ENCODE measurements around the gene PHLDB1. TPM values are rescaled to one million over a fixed set of nuclear protein-coding genes. Genes with fewer than 3 reads are reported as not detected.

The PHLDB1 gene
- total and polyA plus RNA-seq, 4 donors: 27.3 to 90.5 (median 76.1) TPM

- no peak for ATAC-seq (ENCODE audit: insufficient read depth, low FRiP score)
- Histone ChIP-seq H3K27me3 (ENCODE audit: control insufficient read depth in 3 of 3, insufficient read depth in 3 of 3, low read length in 2 of 3) (no peaks in the 10 kb centered on the region), H3K4me3 (no peak overlapping the region), H3K27ac (ENCODE audit: low read depth in 1 of 2, low read length in 1 of 2) (no peak overlapping the region), H3K4me1 (ENCODE audit: control insufficient read depth in 5 of 5, insufficient read depth in 5 of 5, low read length in 5 of 5) (peaks cover 7 to 33% (median 17%) of the 10 kb centered on the region in 5 donors), H3K36me3 (ENCODE audit: control insufficient read depth in 4 of 4, insufficient read depth in 4 of 4, low read length in 4 of 4) (peaks cover 2 to 41% (median 37%) of the 10 kb centered on the region in 4 donors), H3K9ac (ENCODE audit: insufficient read depth in 1 of 2, low read length in 2 of 2) (no peak overlapping the region), H3K9me3 (ENCODE audit: control insufficient read depth in 4 of 4, insufficient read depth in 3 of 4, low read length in 3 of 4) (no peaks in the 10 kb centered on the region)
- no peak for TF ChIP-seq CTCF (IDR thresholded peaks at IDR 0.05; ENCODE audit: control extremely low read depth, extremely low read depth)
- DNase-seq: no peak
- 64 to 76% methylated on average over 8 of the region's 8 CpGs for WGBS, 2 donors
Observed at GRCh38 chr11:118636569-118637290, 29.3 kb downstream of the PHLDB1 start.

GRCh38 chr11:118638726-118639125 is 31.3 kb downstream of the PHLDB1 start:
- no peak for TF ChIP-seq CTCF (IDR thresholded peaks at IDR 0.05; ENCODE audit: control extremely low read depth, extremely low read depth)
- H3K36me3 ChIP-seq (ENCODE audit: control insufficient read depth in 4 of 4, insufficient read depth in 4 of 4, low read length in 4 of 4): peaks cover 0 to 55% (median 39%) of the 10 kb centered on the region in 4 donors
- H3K27me3 ChIP-seq (ENCODE audit: control insufficient read depth in 3 of 3, insufficient read depth in 3 of 3, low read length in 2 of 3): no peaks in the 10 kb centered on the region
- no peaks in the 10 kb centered on the region for H3K9me3 ChIP-seq (ENCODE audit: control insufficient read depth in 4 of 4, insufficient read depth in 3 of 4, low read length in 3 of 4)
- ATAC-seq (ENCODE audit: insufficient read depth, low FRiP score): no peak
- 95 to 97% methylated on average over 6 of the region's 6 CpGs for WGBS, 2 donors
- DNase-seq: no peak
- H3K27ac ChIP-seq (ENCODE audit: low read depth in 1 of 2, low read length in 1 of 2): no peak overlapping the region
- H3K4me3 ChIP-seq: no peak overlapping the region
- H3K9ac ChIP-seq (ENCODE audit: insufficient read depth in 1 of 2, low read length in 2 of 2): no peak overlapping the region
- H3K4me1 ChIP-seq (ENCODE audit: control insufficient read depth in 5 of 5, insufficient read depth in 5 of 5, low read length in 5 of 5): peaks cover 7 to 33% (median 12%) of the 10 kb centered on the region in 5 donors

GRCh38 chr11:118639899-118640298 is 32.5 kb downstream of the PHLDB1 start:
- TF ChIP-seq CTCF (IDR thresholded peaks at IDR 0.05; ENCODE audit: control extremely low read depth, extremely low read depth): no peak
- WGBS, 2 donors: 93 to 97% methylated on average over 4 of the region's 4 CpGs
- no peaks in the 10 kb centered on the region for H3K27me3 ChIP-seq (ENCODE audit: control insufficient read depth in 3 of 3, insufficient read depth in 3 of 3, low read length in 2 of 3)

More at GRCh38 chr11:118639899-118640298, 32.5 kb downstream of the PHLDB1 start:
- no peak for DNase-seq
- H3K4me1 ChIP-seq (ENCODE audit: control insufficient read depth in 5 of 5, insufficient read depth in 5 of 5, low read length in 5 of 5): peaks cover 0 to 22% (median 4%) of the 10 kb centered on the region in 5 donors
- H3K27ac ChIP-seq (ENCODE audit: low read depth in 1 of 2, low read length in 1 of 2): no peak overlapping the region
- no peak for ATAC-seq (ENCODE audit: insufficient read depth, low FRiP score)
- H3K9ac ChIP-seq (ENCODE audit: insufficient read depth in 1 of 2, low read length in 2 of 2): no peak overlapping the region
- peaks cover 8 to 64% (median 45%) of the 10 kb centered on the region in 4 donors for H3K36me3 ChIP-seq (ENCODE audit: control insufficient read depth in 4 of 4, insufficient read depth in 4 of 4, low read length in 4 of 4)
- no peaks in the 10 kb centered on the region for H3K9me3 ChIP-seq (ENCODE audit: control insufficient read depth in 4 of 4, insufficient read depth in 3 of 4, low read length in 3 of 4)
- no peak overlapping the region for H3K4me3 ChIP-seq
